ENCODE data around the gene EEF2K.

The EEF2K gene

GRCh38 chr16:22260490-22260889 is 54.4 kb downstream of the EEF2K start:
- DNase-seq (ENCODE audit: low read depth, low spot score) = no peak

GRCh38 chr16:22262460-22262859 is 56.4 kb downstream of the EEF2K start:
- in situ Hi-C loops (cut with HindIII; ENCODE audit: low sequenced_read_pairs) = no loop called here
- DNase-seq (ENCODE audit: low read depth, low spot score) = peak; percentile 44
- H3K4me3 ChIP-seq (ENCODE audit: low read depth, low read length) = no peak overlapping the region
- TF ChIP-seq CTCF (IDR thresholded peaks at IDR 0.05; ENCODE audit: low read depth, low read length) = no peak

More at GRCh38 chr16:22260490-22260889, 54.4 kb downstream of the EEF2K start:
- no peak for TF ChIP-seq CTCF (IDR thresholded peaks at IDR 0.05; ENCODE audit: low read depth, low read length)
- no peak overlapping the region for H3K4me3 ChIP-seq (ENCODE audit: low read depth, low read length)
- in situ Hi-C loops (cut with HindIII; ENCODE audit: low sequenced_read_pairs) = no loop called here

- TF ChIP-seq CTCF (IDR thresholded peaks at IDR 0.05; ENCODE audit: low read depth, low read length) = no peak
- no peak for DNase-seq (ENCODE audit: low read depth, low spot score)
- no peak overlapping the region for H3K4me3 ChIP-seq (ENCODE audit: low read depth, low read length)
- in situ Hi-C loops (cut with HindIII; ENCODE audit: low sequenced_read_pairs) = no loop called here
These were observed 58.7 kb downstream of the EEF2K start for GRCh38 chr16:22264786-22265185.

- in situ Hi-C loops (cut with HindIII; ENCODE audit: low sequenced_read_pairs) = no loop called here
- TF ChIP-seq CTCF (IDR thresholded peaks at IDR 0.05; ENCODE audit: low read depth, low read length) = no peak
- H3K4me3 ChIP-seq (ENCODE audit: low read depth, low read length) = no peak overlapping the region
- no peak for DNase-seq (ENCODE audit: low read depth, low spot score)
These were observed 59.3 kb downstream of the EEF2K start for GRCh38 chr16:22265351-22265750.

GRCh38 chr16:22266546-22266945 is 60.5 kb downstream of the EEF2K start:
- in situ Hi-C loops (cut with HindIII; ENCODE audit: low sequenced_read_pairs) = no loop called here
- no peak for DNase-seq (ENCODE audit: low read depth, low spot score)
- TF ChIP-seq CTCF (IDR thresholded peaks at IDR 0.05; ENCODE audit: low read depth, low read length) = no peak
- no peak overlapping the region for H3K4me3 ChIP-seq (ENCODE audit: low read depth, low read length)

- no peak for TF ChIP-seq CTCF (IDR thresholded peaks at IDR 0.05; ENCODE audit: low read depth, low read length)
- in situ Hi-C loops (cut with HindIII; ENCODE audit: low sequenced_read_pairs) = no loop called here
- no peak for DNase-seq (ENCODE audit: low read depth, low spot score)
- no peak overlapping the region for H3K4me3 ChIP-seq (ENCODE audit: low read depth, low read length)
These were observed 61.7 kb downstream of the EEF2K start for GRCh38 chr16:22267764-22268163.

- in situ Hi-C loops (cut with HindIII; ENCODE audit: low sequenced_read_pairs) = no loop called here
- TF ChIP-seq CTCF (IDR thresholded peaks at IDR 0.05; ENCODE audit: low read depth, low read length) = no peak
These were observed 64.4 kb downstream of the EEF2K start for GRCh38 chr16:22270525-22270924.

More at GRCh38 chr16:22270525-22270924, 64.4 kb downstream of the EEF2K start:
- DNase-seq (ENCODE audit: low read depth, low spot score) = no peak
- no peak overlapping the region for H3K4me3 ChIP-seq (ENCODE audit: low read depth, low read length)
